NCI-H82 treated with DMSO at 0.1 percent for 48 hours (cell line): ENCODE results near the gene HIVEP1.
A peak's percentile ranks its signal among the peaks of the same experiment; 100 is the strongest.
"Not testable (repeated sequence)": the region's sequence is repeated elsewhere in the genome, so short reads cannot be mapped to it uniquely, and the experiment has no call there.

Experiments
- DNase-seq: peaks from one replicate; lab custom pipeline; 2025; ENCODE audit not compliant: unreplicated experiment; lab: John Stamatoyannopoulos, UW

The HIVEP1 gene

GRCh38 chr6:12151433-12151820, 139.3 kb downstream of the HIVEP1 start:
- no peak for DNase-seq

- no peak for DNase-seq
Observed at GRCh38 chr6:12152023-12152970, 140.2 kb downstream of the HIVEP1 start.

GRCh38 chr6:12155769-12156168, 143.7 kb downstream of the HIVEP1 start:
- not testable (repeated sequence) for DNase-seq

- no peak for DNase-seq
Observed at GRCh38 chr6:12158686-12159415, 146.7 kb downstream of the HIVEP1 start.

GRCh38 chr6:12160326-12160725, 148.2 kb downstream of the HIVEP1 start:
- no peak for DNase-seq

- DNase-seq = no peak
Observed at GRCh38 chr6:12162213-12162612, 150.1 kb downstream of the HIVEP1 start.

- DNase-seq = no peak
Observed at GRCh38 chr6:12163149-12163548, 151.0 kb downstream of the HIVEP1 start.

- DNase-seq = no peak
Observed at GRCh38 chr6:12163744-12164507, 151.8 kb downstream of the HIVEP1 start.

GRCh38 chr6:12164508-12164770, 152.3 kb downstream of the HIVEP1 start:
- DNase-seq = no peak

- no peak for DNase-seq
Observed at GRCh38 chr6:12165297-12165696, 153.2 kb downstream of the HIVEP1 start.

GRCh38 chr6:12165722-12166280, 153.7 kb downstream of the HIVEP1 start:
- DNase-seq = no peak

GRCh38 chr6:12169377-12169776, 157.3 kb downstream of the HIVEP1 start:
- DNase-seq = no peak

GRCh38 chr6:12170351-12171092, 158.4 kb downstream of the HIVEP1 start:
- DNase-seq = peak; percentile 44

- no peak for DNase-seq
Observed at GRCh38 chr6:12171717-12172116, 159.6 kb downstream of the HIVEP1 start.

GRCh38 chr6:12172572-12172971, 160.5 kb downstream of the HIVEP1 start:
- no peak for DNase-seq

- no peak for DNase-seq
Observed at GRCh38 chr6:12173181-12173580, 161.1 kb downstream of the HIVEP1 start.

GRCh38 chr6:12173661-12174060, 161.5 kb downstream of the HIVEP1 start:
- DNase-seq = no peak

- DNase-seq = no peak
Observed at GRCh38 chr6:12174878-12175277, 162.8 kb downstream of the HIVEP1 start.

- no peak for DNase-seq
Observed at GRCh38 chr6:12175626-12176025, 163.5 kb downstream of the HIVEP1 start.

- DNase-seq = not testable (repeated sequence)
Observed at GRCh38 chr6:12176782-12177181, 164.7 kb downstream of the HIVEP1 start.

GRCh38 chr6:12178521-12178920, 166.4 kb downstream of the HIVEP1 start:
- DNase-seq = no peak
